ENCODE data around the gene CDK5. TPM values are rescaled to one million over a fixed set of nuclear protein-coding genes. Genes with fewer than 3 reads are reported as not detected.

Gene CDK5
- total and polyA plus RNA-seq, 9 of the 15 experiments (the other 6 are each of a cell fraction or from before 2014, with no cell fraction given), result 3.2 to 38.0 (median 27.5) TPM

DNA sequence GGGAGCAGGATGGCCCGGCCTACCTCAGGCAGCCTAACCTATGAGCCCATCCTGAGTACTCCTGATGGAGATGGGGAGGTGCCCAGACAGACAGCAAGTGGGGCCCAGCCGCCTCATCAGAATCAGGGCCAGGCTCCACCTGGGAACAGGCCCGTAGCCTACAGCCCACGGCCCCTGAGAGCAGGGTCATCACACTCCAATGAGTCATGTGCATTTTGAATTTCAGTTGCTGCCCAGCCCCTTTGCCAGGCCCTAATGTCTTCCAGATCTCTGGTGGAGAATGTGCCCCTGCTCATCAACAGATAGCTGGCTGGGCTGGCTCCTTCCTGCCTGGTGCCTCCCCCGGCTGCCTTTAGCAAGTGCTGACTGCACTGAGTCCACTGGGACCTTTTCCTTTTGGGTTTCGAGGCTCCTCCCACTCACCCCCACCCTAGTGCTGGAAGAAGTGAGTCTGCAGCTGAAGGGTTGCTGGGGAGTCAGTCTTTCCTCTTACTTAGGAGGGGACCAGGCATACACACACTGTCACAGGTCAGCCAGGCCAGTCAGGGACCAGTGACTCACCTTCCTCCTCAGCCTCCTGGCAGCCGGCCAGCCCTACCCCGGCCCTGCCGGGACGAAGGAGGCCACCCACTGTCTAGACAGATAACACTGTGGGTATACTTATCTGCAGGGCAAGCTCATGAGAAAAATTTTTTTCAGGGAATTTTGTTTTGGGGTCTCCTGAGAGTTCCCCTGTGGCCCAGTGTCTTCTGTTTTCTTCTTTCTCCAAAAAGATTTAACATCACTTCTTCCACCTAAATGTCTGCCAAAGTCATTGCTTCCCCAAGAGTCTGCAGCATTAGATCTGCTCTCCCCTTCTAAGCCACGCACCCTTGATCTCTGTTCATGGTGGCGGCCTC, 18.5 kb downstream of the CDK5 start (continued):
- TF ChIP-seq, protein P1, sequence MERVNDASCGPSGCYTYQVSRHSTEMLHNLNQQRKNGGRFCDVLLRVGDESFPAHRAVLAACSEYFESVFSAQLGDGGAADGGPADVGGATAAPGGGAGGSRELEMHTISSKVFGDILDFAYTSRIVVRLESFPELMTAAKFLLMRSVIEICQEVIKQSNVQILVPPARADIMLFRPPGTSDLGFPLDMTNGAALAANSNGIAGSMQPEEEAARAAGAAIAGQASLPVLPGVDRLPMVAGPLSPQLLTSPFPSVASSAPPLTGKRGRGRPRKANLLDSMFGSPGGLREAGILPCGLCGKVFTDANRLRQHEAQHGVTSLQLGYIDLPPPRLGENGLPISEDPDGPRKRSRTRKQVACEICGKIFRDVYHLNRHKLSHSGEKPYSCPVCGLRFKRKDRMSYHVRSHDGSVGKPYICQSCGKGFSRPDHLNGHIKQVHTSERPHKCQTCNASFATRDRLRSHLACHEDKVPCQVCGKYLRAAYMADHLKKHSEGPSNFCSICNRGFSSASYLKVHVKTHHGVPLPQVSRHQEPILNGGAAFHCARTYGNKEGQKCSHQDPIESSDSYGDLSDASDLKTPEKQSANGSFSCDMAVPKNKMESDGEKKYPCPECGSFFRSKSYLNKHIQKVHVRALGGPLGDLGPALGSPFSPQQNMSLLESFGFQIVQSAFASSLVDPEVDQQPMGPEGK (CRISPR knock-in tag; IDR thresholded peaks at IDR 0.05; ENCODE audit: borderline replicate concordance), result no peak
- TF ChIP-seq, protein P2, sequence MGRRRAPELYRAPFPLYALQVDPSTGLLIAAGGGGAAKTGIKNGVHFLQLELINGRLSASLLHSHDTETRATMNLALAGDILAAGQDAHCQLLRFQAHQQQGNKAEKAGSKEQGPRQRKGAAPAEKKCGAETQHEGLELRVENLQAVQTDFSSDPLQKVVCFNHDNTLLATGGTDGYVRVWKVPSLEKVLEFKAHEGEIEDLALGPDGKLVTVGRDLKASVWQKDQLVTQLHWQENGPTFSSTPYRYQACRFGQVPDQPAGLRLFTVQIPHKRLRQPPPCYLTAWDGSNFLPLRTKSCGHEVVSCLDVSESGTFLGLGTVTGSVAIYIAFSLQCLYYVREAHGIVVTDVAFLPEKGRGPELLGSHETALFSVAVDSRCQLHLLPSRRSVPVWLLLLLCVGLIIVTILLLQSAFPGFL (CRISPR knock-in tag; IDR thresholded peaks at IDR 0.05), result peak; percentile 88; the same call in 1 of the 2 replicates
- TF ChIP-seq ZNF444 (CRISPR knock-in tag; IDR thresholded peaks at IDR 0.05) (no peak), ZNF778 (CRISPR knock-in tag; IDR thresholded peaks at IDR 0.05) (no peak), NCOA1 (IDR thresholded peaks at IDR 0.05; ENCODE audit: low read depth) (peak; percentile 66; the same call in 1 of the 2 replicates), YBX1 (IDR thresholded peaks at IDR 0.05) (no peak), RFX1 (IDR thresholded peaks at IDR 0.05) (no peak), ZNF263 (CRISPR knock-in tag; IDR thresholded peaks at IDR 0.05; ENCODE audit: borderline replicate concordance) (no peak; the same call in 1 of the 2 replicates), ZNF175 (CRISPR knock-in tag; IDR thresholded peaks at IDR 0.05; ENCODE audit: low read depth) (peak; percentile 69; the same call in 1 of the 2 replicates), MYC (IDR thresholded peaks at IDR 0.05; ENCODE audit: low read depth, low read length) (peak; percentile 73; the same call in 1 of the 2 replicates), MYC (CRISPR knock-in tag; IDR thresholded peaks at IDR 0.05; ENCODE audit: borderline replicate concordance, low read depth) (peak; percentile 41; the same call in 1 of the 2 replicates), LCOR (CRISPR knock-in tag; IDR thresholded peaks at IDR 0.05) (peak; percentile 99), TAF7 (tag; IDR thresholded peaks at IDR 0.05) (no peak)
- TF ChIP-seq, protein P3, sequence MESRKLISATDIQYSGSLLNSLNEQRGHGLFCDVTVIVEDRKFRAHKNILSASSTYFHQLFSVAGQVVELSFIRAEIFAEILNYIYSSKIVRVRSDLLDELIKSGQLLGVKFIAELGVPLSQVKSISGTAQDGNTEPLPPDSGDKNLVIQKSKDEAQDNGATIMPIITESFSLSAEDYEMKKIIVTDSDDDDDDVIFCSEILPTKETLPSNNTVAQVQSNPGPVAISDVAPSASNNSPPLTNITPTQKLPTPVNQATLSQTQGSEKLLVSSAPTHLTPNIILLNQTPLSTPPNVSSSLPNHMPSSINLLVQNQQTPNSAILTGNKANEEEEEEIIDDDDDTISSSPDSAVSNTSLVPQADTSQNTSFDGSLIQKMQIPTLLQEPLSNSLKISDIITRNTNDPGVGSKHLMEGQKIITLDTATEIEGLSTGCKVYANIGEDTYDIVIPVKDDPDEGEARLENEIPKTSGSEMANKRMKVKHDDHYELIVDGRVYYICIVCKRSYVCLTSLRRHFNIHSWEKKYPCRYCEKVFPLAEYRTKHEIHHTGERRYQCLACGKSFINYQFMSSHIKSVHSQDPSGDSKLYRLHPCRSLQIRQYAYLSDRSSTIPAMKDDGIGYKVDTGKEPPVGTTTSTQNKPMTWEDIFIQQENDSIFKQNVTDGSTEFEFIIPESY (CRISPR knock-in tag; IDR thresholded peaks at IDR 0.05), result peak; percentile 9; the same call in 1 of the 2 replicates
- TF ChIP-seq, protein P4, sequence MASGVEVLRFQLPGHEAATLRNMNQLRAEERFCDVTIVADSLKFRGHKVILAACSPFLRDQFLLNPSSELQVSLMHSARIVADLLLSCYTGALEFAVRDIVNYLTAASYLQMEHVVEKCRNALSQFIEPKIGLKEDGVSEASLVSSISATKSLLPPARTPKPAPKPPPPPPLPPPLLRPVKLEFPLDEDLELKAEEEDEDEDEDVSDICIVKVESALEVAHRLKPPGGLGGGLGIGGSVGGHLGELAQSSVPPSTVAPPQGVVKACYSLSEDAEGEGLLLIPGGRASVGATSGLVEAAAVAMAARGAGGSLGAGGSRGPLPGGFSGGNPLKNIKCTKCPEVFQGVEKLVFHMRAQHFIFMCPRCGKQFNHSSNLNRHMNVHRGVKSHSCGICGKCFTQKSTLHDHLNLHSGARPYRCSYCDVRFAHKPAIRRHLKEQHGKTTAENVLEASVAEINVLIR (CRISPR knock-in tag; IDR thresholded peaks at IDR 0.05), result 0 out of 2 replicates have a peak, but pooled peaks have one; percentile 4
- TF ChIP-seq, protein P5, sequence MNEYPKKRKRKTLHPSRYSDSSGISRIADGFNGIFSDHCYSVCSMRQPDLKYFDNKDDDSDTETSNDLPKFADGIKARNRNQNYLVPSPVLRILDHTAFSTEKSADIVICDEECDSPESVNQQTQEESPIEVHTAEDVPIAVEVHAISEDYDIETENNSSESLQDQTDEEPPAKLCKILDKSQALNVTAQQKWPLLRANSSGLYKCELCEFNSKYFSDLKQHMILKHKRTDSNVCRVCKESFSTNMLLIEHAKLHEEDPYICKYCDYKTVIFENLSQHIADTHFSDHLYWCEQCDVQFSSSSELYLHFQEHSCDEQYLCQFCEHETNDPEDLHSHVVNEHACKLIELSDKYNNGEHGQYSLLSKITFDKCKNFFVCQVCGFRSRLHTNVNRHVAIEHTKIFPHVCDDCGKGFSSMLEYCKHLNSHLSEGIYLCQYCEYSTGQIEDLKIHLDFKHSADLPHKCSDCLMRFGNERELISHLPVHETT (CRISPR knock-in tag; conservative IDR thresholded peaks at IDR 0.05 in 1 of 2, IDR thresholded peaks at IDR 0.05 in 1 of 2), result 0 out of 4 replicates have a peak, but pooled peaks of 1 of the 2 experiments have one; percentile 16
- TF ChIP-seq, protein P6, sequence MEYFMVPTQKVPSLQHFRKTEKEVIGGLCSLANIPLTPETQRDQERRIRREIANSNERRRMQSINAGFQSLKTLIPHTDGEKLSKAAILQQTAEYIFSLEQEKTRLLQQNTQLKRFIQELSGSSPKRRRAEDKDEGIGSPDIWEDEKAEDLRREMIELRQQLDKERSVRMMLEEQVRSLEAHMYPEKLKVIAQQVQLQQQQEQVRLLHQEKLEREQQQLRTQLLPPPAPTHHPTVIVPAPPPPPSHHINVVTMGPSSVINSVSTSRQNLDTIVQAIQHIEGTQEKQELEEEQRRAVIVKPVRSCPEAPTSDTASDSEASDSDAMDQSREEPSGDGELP (CRISPR knock-in tag; IDR thresholded peaks at IDR 0.05; ENCODE audit: borderline replicate concordance), result peak; percentile 94

All from K562 (cell line).